HPDE6-E6E7 (cell line): Measurements from ENCODE around the gene SLC39A10.
"Not testable (repeated sequence)": the region's sequence is repeated elsewhere in the genome, so short reads cannot be mapped to it uniquely, and the experiment has no call there.

ENCODE experiments used
- DNase-seq: peaks from one replicate; pipeline ENCODE4 v3.0.0; 2011; ENCODE audit warnings: missing footprints; ENCODE audit errors: extremely low spot score

SLC39A10 gene

GRCh38 chr2:195674491-195675221 is 17.6 kb downstream of the SLC39A10 start:
- DNase-seq: no peak

- DNase-seq: no peak
Observed at GRCh38 chr2:195675783-195676427, 18.9 kb downstream of the SLC39A10 start.

DNA sequence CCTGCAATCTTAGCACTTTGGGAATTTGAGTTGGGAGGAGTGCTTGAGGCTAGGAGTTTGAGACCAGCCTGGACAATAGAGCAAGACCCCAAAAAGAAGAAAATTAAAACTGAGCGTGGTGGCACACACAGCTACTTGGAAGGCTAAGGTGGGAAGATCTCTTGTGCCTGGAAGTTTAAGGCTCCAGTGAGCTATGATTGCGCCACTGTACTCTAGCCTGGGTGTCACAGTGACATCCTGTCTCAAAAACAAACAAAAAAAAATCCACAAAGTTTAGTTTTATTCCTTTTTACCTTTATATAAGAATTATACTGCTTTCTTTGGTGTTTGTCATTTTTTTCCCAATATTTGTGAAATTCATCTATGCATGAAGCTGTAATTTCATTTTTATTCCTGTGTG is 20.3 kb downstream of the SLC39A10 start:
- no peak for DNase-seq

- no peak for DNase-seq
Observed at GRCh38 chr2:195677884-195678283, 20.9 kb downstream of the SLC39A10 start.

GRCh38 chr2:195682077-195682476 is 25.1 kb downstream of the SLC39A10 start:
- DNase-seq: no peak

DNA sequence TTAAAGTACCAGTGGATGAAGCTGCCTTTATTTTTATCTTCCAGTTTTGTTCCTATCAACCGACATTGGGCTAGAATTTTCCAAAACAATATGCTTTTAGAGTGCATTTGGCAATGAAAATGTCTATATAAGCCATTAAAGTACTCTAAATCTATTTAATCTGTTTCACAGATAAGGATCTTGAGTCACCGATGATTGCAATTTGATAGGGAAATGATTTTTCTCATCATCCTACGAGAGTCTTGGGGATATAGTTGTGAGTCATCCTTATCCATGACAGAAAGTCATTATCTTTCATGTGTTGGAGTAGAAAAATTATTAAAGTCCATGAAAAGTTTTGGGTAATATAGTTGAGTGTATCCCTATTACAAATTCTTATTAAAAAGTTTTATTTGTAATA is 26.1 kb downstream of the SLC39A10 start:
- DNase-seq: no peak

GRCh38 chr2:195686564-195686963 is 29.5 kb downstream of the SLC39A10 start:
- no peak for DNase-seq

- no peak for DNase-seq
Observed at GRCh38 chr2:195687320-195688086, 30.5 kb downstream of the SLC39A10 start.

DNA sequence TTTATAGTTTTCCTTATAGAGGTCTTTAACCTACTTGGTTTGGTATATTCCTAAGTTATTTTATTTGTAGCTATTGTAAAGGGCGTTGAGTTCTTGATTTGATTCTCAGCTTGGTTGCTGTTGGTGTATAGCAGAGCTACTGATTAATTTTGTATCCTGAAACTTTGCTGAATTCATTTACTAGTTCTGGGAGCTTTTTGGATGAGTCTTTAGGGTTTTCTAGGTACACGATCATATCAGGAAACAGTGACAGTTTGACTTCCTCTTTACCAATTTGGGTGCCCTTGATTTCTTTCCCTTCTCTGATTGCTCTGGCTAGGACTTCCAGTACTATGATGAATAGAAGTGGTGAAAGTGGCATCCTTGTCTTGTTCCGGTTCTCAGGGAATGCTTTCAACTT is 35.5 kb downstream of the SLC39A10 start:
- DNase-seq: not testable (repeated sequence)

DNA sequence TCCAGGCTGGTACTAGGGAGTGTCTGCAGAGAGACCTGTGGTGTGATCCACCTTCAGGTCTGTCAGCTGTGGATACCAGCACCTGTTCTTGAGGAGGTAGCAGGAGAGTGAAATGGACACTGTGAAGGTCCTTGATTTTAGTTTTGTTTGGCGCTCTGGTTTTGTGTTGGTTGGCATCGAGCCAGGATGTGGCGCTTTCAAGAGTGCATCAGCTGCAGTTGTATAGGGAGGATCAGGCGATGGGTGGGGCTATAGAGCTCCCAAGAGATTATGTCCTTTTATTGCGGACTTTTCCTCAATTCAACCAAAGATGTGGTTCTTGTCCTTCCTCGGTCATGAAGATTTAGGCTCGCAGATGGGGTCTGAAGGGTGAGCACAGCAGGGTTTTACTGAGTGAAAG is 37.5 kb downstream of the SLC39A10 start:
- DNase-seq: no peak

DNA sequence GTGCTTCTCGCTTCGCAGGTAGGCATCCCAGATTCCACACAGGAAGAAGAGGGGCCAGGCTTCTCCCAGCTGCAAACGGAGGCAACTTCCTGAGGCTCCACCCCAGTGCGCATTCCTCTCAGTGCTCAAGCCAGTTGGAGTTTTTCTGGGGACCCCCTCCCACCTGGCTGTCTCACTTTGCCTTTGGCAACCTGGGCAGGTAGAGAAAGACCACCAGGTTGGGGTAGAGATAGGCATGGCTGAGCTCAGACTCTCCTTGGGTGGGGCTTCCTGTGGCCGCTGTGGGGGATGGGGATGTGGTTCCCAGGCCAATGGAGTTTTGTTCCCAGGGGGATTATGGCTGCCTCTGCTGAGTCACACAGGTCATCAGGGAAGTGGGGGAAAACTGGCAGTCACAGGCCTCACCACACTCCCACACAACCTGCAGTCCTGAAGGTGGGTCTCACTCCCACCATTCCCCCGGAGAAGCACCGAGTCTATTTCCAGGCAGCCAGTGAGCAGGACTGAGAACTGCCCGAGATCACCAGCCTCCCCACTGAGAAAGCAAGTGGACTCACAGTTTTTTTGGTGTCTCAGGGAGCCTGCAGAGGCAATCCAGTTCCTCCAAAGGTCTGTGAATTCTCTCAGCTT is 38.1 kb downstream of the SLC39A10 start:
- DNase-seq: no peak

GRCh38 chr2:195696012-195696411 is 39.0 kb downstream of the SLC39A10 start:
- DNase-seq: no peak

DNA sequence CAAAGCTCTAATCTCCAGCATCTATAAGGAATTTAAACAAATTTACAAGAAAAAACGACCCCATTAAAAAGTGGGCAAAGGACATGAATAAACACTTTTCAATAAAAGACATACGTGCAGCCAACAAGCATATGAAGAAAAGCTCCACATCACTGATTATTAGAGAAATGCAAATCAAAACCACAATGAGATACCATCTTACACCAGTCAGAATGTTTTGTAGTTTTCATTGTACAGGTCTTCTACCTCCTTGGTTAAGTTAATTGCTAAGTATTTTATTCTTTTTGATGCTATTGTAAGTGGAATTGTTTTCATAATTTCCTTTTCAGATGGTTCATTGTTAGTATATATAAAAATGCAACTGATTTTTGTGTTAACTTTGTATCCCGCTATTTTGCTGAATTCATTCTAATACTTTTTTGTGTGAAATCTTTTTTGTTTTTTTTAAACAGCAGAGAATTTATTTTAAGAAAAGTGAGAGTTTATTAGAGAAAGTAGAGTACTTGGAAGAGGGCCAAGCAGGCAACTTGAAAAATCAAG is 40.7 kb downstream of the SLC39A10 start:
- no peak for DNase-seq

DNA sequence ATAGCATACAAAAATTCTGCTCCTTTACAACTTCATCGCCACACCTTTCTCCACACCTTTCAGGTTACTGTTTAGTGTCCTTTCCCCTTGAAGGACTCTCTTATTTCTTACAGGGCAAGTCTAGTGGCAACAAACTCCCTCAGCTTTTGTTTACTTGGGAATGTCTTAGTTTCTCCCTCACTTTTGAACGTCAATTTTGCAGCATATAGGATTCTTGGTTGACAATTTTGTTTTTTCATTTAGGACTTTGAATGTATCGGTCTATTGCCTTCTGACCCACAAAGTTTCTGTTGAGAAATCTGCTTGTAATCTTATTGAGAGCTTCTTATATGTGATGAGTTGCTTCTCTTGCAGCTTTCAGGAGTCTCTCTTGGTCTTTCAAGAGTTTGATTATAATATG is 43.5 kb downstream of the SLC39A10 start:
- DNase-seq: no peak

DNA sequence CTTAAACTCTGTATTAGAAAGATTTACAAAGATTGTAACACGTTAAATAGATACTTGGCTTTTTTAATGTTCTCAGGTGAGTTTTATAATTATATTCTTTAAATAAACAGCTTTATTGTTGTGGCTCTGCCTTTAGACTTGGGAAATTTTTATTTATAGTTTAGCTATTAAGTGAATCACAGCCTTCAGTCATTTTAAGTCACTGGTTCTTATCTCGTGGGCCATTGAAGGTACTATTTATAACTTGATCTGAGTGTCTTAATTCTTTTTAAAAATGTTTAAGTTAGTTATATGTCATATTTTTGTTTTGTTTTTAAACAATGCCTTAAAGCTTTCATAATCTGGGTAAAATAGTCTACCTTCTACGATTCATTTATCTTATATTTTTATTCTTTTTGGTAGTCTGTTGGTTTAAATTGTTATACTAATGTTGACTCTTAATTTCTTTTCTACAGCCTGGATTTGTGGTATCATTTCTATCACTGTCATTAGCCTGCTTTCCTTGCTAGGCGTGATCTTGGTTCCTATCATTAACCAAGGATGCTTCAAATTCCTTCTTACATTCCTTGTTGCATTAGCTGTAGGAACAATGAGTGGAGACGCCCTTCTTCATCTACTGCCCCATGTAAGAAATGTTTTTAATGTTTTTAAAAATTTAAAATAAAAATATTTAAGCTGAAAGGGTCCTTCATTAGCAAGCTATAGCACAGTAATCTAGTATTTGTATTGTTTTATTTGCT is 49.3 kb downstream of the SLC39A10 start:
- DNase-seq: no peak

- no peak for DNase-seq
Observed at GRCh38 chr2:195709901-195710806, 53.1 kb downstream of the SLC39A10 start.

DNA sequence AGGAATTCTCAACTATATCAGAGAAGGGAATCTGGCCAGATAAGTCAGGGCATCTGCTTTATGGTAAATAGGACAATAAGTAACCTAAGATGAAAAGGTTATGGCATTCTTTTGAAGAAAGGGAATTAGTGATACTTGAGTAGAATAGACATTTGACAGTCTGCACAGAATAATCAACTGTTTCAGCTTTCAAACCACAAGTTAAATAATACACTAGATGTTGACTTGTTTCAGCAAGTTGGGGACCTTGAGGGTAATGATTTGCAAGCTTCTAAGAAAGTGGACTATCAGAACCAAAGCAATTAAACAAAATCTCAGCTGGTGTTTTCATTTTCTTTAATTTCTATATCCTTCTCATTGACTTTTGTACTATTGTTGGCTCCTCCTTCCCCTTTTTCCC is 54.5 kb downstream of the SLC39A10 start:
- no peak for DNase-seq

GRCh38 chr2:195716466-195716865 is 59.4 kb downstream of the SLC39A10 start:
- DNase-seq: no peak

GRCh38 chr2:195721042-195721441 is 64.0 kb downstream of the SLC39A10 start:
- DNase-seq: no peak

DNA sequence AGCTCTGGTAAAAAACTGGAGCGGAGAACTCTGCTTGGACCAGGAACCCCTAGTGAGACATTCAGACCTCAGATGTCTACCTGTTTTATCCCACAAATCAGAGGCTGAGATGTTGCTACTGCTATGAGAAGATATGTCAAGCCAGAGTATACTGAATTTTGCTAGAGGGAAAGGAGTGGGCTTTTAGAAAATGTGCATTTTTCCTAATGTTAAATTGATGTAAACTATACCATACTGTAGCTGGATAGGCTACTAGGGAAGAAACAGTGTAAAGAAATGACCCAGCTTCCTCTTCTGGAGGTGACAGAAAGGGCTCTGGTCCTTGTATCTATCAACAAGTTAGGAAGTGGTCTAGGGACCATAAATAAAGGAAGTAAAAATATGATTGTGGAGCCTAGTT is 65.0 kb downstream of the SLC39A10 start:
- DNase-seq: no peak
